Neural progenitor cell (in vitro differentiated cells): ENCODE data around the gene PROB1. TPM values are rescaled to one million over a fixed set of nuclear protein-coding genes. Genes with fewer than 3 reads are reported as not detected.
A peak's percentile ranks its signal among the peaks of the same experiment; 100 is the strongest.

Experiments
- DNase-seq: peaks from one replicate; pipeline ENCODE4 v3.0.0-alpha.2; 2016; ENCODE audit warnings: low spot score
- H2AFZ ChIP-seq: fragments of 200-600 bp; sonication (generic); replicated peaks from 2 replicates; pipeline ENCODE4 v1.6.1; 2016; ENCODE audit warnings: antibody characterized with exemption
- H3F3A ChIP-seq: fragments of 200-600 bp; sonication (generic); 2 replicates; pipeline ENCODE4 v1.6.1; 2016; ENCODE audit warnings: antibody characterized with exemption, low read depth
- H3K27ac ChIP-seq: fragments of 200-600 bp; sonication (generic); 2 replicates; pipeline ENCODE4 v1.5.1; 2016; ENCODE audit warnings: mild to moderate bottlenecking
- H3K27me3 ChIP-seq: fragments of 200-600 bp; sonication (generic); 2 replicates; pipeline ENCODE4 v1.6.1; 2016; ENCODE audit warnings: mild to moderate bottlenecking, moderate library complexity
- H3K36me3 ChIP-seq: fragments of 200-600 bp; sonication (generic); 2 replicates; pipeline ENCODE4 v1.5.1; 2016
- H3K4me1 ChIP-seq: fragments of 200-600 bp; sonication (generic); 2 replicates; pipeline ENCODE4 v1.6.1; 2016; ENCODE audit warnings: mixed run types
- H3K4me2 ChIP-seq: fragments of 200-600 bp; sonication (generic); 2 replicates; pipeline ENCODE4 v1.6.1; 2016
- H3K4me3 ChIP-seq: fragments of 200-600 bp; sonication (generic); 2 replicates; pipeline ENCODE4 v1.5.1; 2016
- H3K79me2 ChIP-seq: fragments of 200-600 bp; sonication (generic); 2 replicates; pipeline ENCODE4 v1.6.1; 2016; ENCODE audit warnings: low read depth
- H3K9ac ChIP-seq: fragments of 200-600 bp; sonication (generic); 2 replicates; pipeline ENCODE4 v1.6.1; 2016
- H3K9me3 ChIP-seq: fragments of 200-600 bp; sonication (generic); 2 replicates; pipeline ENCODE4 v1.5.1; 2016; ENCODE audit warnings: low read depth
- H4K20me1 ChIP-seq: fragments of 200-600 bp; sonication (generic); 2 replicates; pipeline ENCODE4 v1.6.1; 2016; ENCODE audit warnings: low read depth
- H3K27ac Mint-ChIP-seq: 3 replicates; pipeline ENCODE4 v1.8.0; 2021; ENCODE audit warnings: mixed read lengths
- H3K27me3 Mint-ChIP-seq: 2 replicates; pipeline ENCODE4 v1.8.0; 2022; ENCODE audit warnings: low read depth, mild to moderate bottlenecking, inconsistent platforms, moderate library complexity, mixed read lengths; ENCODE audit not compliant: insufficient read depth
- H3K36me3 Mint-ChIP-seq: 3 replicates; pipeline ENCODE4 v1.8.0; 2021; ENCODE audit warnings: mixed read lengths
- H3K4me1 Mint-ChIP-seq: 3 replicates; pipeline ENCODE4 v1.8.0; 2021; ENCODE audit warnings: mixed read lengths
- H3K4me3 Mint-ChIP-seq: 3 replicates; pipeline ENCODE4 v1.8.0; 2021; ENCODE audit warnings: mild to moderate bottlenecking, moderate library complexity, mixed read lengths
- H3K9me3 Mint-ChIP-seq: 3 replicates; pipeline ENCODE4 v1.8.0; 2020; ENCODE audit warnings: mixed read lengths
- CTCF ChIP-seq: fragments of 200-600 bp; sonication (generic); IDR thresholded peaks from 2 replicates; pipeline ENCODE4 v1.5.1; 2017; ENCODE audit warnings: antibody characterized with exemption, mild to moderate bottlenecking
- EZH2 ChIP-seq: fragments of 200-600 bp; sonication (generic); IDR thresholded peaks from 2 replicates; pipeline ENCODE4 v1.6.1; 2017; ENCODE audit warnings: antibody characterized with exemption, mild to moderate bottlenecking, moderate library complexity
- EZH2phosphoT487 ChIP-seq: fragments of 200-600 bp; sonication (generic); IDR thresholded peaks from 2 replicates; pipeline ENCODE4 v1.6.1; 2017; ENCODE audit warnings: antibody characterized with exemption
- total RNA-seq: library from RNA; depleted of rRNA; stranded (reverse); fragments of >200 nt; gene quantifications from 2 replicates; pipeline ENCODE4 v1.2.3, GENCODE V29; 2015; ENCODE audit warnings: low replicate concordance

Gene PROB1
- total RNA-seq, 1 donor from 2014 or later: 0.67 TPM

- H3K4me1 Mint-ChIP-seq: peaks cover 26% of the 10 kb centered on the region
- peaks cover 69% of the 10 kb centered on the region for H4K20me1 ChIP-seq
- peak overlapping the region; percentile 89 for H3K4me3 ChIP-seq
Observed at GRCh38 chr5:139344177-139344576, 50.7 kb downstream of the PROB1 start.

GRCh38 chr5:139343476-139343875 lies 51.4 kb downstream of the PROB1 start:
- no peaks in the 10 kb centered on the region for H3K27me3 ChIP-seq
- Mint-ChIP-seq H3K27ac (no peak overlapping the region), H3K9me3 (peaks cover 3% of the 10 kb centered on the region), H3K36me3 (peaks cover 23% of the 10 kb centered on the region), H3K27me3 (peaks cover 2% of the 10 kb centered on the region), H3K4me3 (peak overlapping the region; percentile 95), H3K4me1 (peaks cover 26% of the 10 kb centered on the region)
- peaks cover 12% of the 10 kb centered on the region for H3K4me1 ChIP-seq
- peaks cover 2% of the 10 kb centered on the region for H3K36me3 ChIP-seq
- H3K9ac ChIP-seq: peak overlapping the region; percentile 87
- peaks cover 13% of the 10 kb centered on the region for H3F3A ChIP-seq
- H3K27ac ChIP-seq: no peak overlapping the region
- peaks cover 68% of the 10 kb centered on the region for H3K79me2 ChIP-seq
- no peaks in the 10 kb centered on the region for H3K9me3 ChIP-seq
- H2AFZ ChIP-seq: no peak overlapping the region
- peak overlapping the region; percentile 98 for H3K4me2 ChIP-seq
- no peak for DNase-seq
- H3K4me3 ChIP-seq: peak overlapping the region; percentile 89
- H4K20me1 ChIP-seq: peaks cover 62% of the 10 kb centered on the region
- no peak for TF ChIP-seq CTCF
- no peak for TF ChIP-seq EZH2phosphoT487
- TF ChIP-seq EZH2: no peak

More at GRCh38 chr5:139344177-139344576, 50.7 kb downstream of the PROB1 start:
- Histone ChIP-seq H2AFZ (no peak overlapping the region), H3K4me2 (peak overlapping the region; percentile 98), H3F3A (peaks cover 15% of the 10 kb centered on the region), H3K9ac (no peak overlapping the region), H3K79me2 (peaks cover 75% of the 10 kb centered on the region), H3K9me3 (no peaks in the 10 kb centered on the region), H3K27me3 (no peaks in the 10 kb centered on the region), H3K4me1 (peaks cover 12% of the 10 kb centered on the region), H3K27ac (no peak overlapping the region), H3K36me3 (peaks cover 2% of the 10 kb centered on the region)
- Mint-ChIP-seq H3K36me3 (peaks cover 26% of the 10 kb centered on the region), H3K27me3 (peaks cover 2% of the 10 kb centered on the region), H3K4me3 (peak overlapping the region; percentile 66), H3K27ac (no peak overlapping the region), H3K9me3 (peaks cover 3% of the 10 kb centered on the region)
- TF ChIP-seq CTCF: no peak
- no peak for TF ChIP-seq EZH2
- TF ChIP-seq EZH2phosphoT487: no peak
- DNase-seq: no peak

GRCh38 chr5:139342423-139342723 lies 52.5 kb downstream of the PROB1 start:
- DNase-seq: no peak
- Histone ChIP-seq H3K27me3 (no peaks in the 10 kb centered on the region), H3F3A (peaks cover 13% of the 10 kb centered on the region), H3K4me3 (peak overlapping the region; percentile 89), H3K4me1 (peaks cover 12% of the 10 kb centered on the region), H3K79me2 (peaks cover 57% of the 10 kb centered on the region), H3K9ac (peak overlapping the region; percentile 87), H3K4me2 (peak overlapping the region; percentile 98), H3K27ac (peak overlapping the region; percentile 97), H3K9me3 (no peaks in the 10 kb centered on the region), H2AFZ (no peak overlapping the region), H3K36me3 (peaks cover 2% of the 10 kb centered on the region), H4K20me1 (peaks cover 51% of the 10 kb centered on the region)
- H3K4me3 Mint-ChIP-seq: peak overlapping the region; percentile 95
- no peak for TF ChIP-seq EZH2
- no peak for TF ChIP-seq EZH2phosphoT487
- TF ChIP-seq CTCF: no peak
- peaks cover 2% of the 10 kb centered on the region for H3K27me3 Mint-ChIP-seq
- H3K4me1 Mint-ChIP-seq: peaks cover 26% of the 10 kb centered on the region
- peaks cover 3% of the 10 kb centered on the region for H3K9me3 Mint-ChIP-seq
- peak overlapping the region; percentile 98 for H3K27ac Mint-ChIP-seq
- H3K36me3 Mint-ChIP-seq: peaks cover 21% of the 10 kb centered on the region
